SK-N-SH (cell line): ENCODE measurements around the gene FAM169A. TPM values are rescaled to one million over a fixed set of nuclear protein-coding genes. Genes with fewer than 3 reads are reported as not detected.

Source experiments
- CTCF ChIA-PET: fragments of 300-600, 350-600 bp; formaldehyde crosslinking; extraction: SDS; loops from one replicate; lab custom pipeline; 2021; lab: Yijun Ruan, JAX
- POLR2A ChIA-PET: fragments of 350-600 bp; sonication (Branson Sonifier 250); formaldehyde crosslinking; extraction: SDS; loops from one replicate; lab custom pipeline; 2020; ENCODE audit warnings: antibody characterized with exemption, inconsistent platforms; lab: Yijun Ruan, JAX
- DNase-seq: peaks from one replicate; pipeline ENCODE4 v3.0.0; 2012
- H2AFZ ChIP-seq: fragments of 200-600 bp; sonication (generic); 2 replicates; pipeline ENCODE4 v1.8.1; 2016; ENCODE audit warnings: antibody characterized with exemption, mild to moderate bottlenecking, low read depth
- H3F3A ChIP-seq: fragments of 200-600 bp; sonication (generic); replicated peaks from 2 replicates; pipeline ENCODE3; 2016; ENCODE audit warnings: antibody characterized with exemption, mild to moderate bottlenecking; ENCODE audit not compliant: insufficient read depth
- H3K27ac ChIP-seq, 2 experiments: fragments of 200-500 bp in 1 of 2; fragments of 200-600 bp in 1 of 2; sonication (Bioruptor generic) in 1 of 2; sonication (generic), shearing (Covaris generic) in 1 of 2; 2 replicates each; pipeline versions ENCODE4 v1.5.1 to v1.6.1; 2014 to 2016; ENCODE audit warnings: low read depth in 2 of 2, inconsistent platforms in 1 of 2, low read length in 1 of 2, mild to moderate bottlenecking in 1 of 2, mixed read lengths in 1 of 2
- H3K27me3 ChIP-seq: fragments of 200-600 bp; sonication (generic), shearing (Covaris generic); 2 replicates; pipeline ENCODE4 v1.6.1; 2016; ENCODE audit warnings: mixed run types; ENCODE audit not compliant: insufficient read depth
- H3K36me3 ChIP-seq, 2 experiments: fragments of 200-500 bp in 1 of 2; fragments of 200-600 bp in 1 of 2; sonication (Bioruptor generic) in 1 of 2; sonication (generic) in 1 of 2; replicated peaks in 1 of 2; 2 replicates each; pipeline versions ENCODE3 to v1.5.1; 2014 to 2016; ENCODE audit warnings: low read length in 1 of 2, mild to moderate bottlenecking in 1 of 2; ENCODE audit not compliant: insufficient read depth in 2 of 2, control insufficient read depth in 1 of 2
- H3K4me1 ChIP-seq, 2 experiments: fragments of 200-500 bp in 1 of 2; fragments of 200-600 bp in 1 of 2; sonication (Bioruptor generic) in 1 of 2; sonication (generic), shearing (Covaris generic) in 1 of 2; 2 replicates each; pipeline versions ENCODE4 v1.5.1 to v1.6.1; 2014 to 2016; ENCODE audit warnings: low read depth in 1 of 2, low read length in 1 of 2, mixed run types in 1 of 2; ENCODE audit not compliant: insufficient read depth in 2 of 2, control insufficient read depth in 1 of 2
- H3K4me2 ChIP-seq: fragments of 200-600 bp; sonication (generic), shearing (Covaris generic); 2 replicates; pipeline ENCODE4 v1.6.1; 2017; ENCODE audit warnings: mixed run types
- H3K4me3 ChIP-seq, 2 experiments: fragments of 200-500 bp in 1 of 2; fragments of 200-600 bp in 1 of 2; sonication (Bioruptor generic) in 1 of 2; sonication (generic), shearing (Covaris generic) in 1 of 2; 2 replicates each; pipeline versions ENCODE4 v1.5.1 to v1.8.1; 2014 to 2016; ENCODE audit warnings: low read depth in 2 of 2, inconsistent platforms in 1 of 2, low read length in 1 of 2, mild to moderate bottlenecking in 1 of 2, mixed read lengths in 1 of 2, moderate library complexity in 1 of 2
- H3K79me2 ChIP-seq: fragments of 200-600 bp; sonication (generic); 2 replicates; pipeline ENCODE4 v1.8.1; 2017; ENCODE audit warnings: mild to moderate bottlenecking; ENCODE audit not compliant: insufficient read depth
- H3K9ac ChIP-seq: fragments of 200-600 bp; sonication (generic); 2 replicates; pipeline ENCODE4 v1.6.1; 2017; ENCODE audit warnings: mixed run types
- H3K9me2 ChIP-seq: fragments of 200-600 bp; sonication (generic); 2 replicates; pipeline ENCODE4 v1.6.1; 2017; ENCODE audit warnings: mixed run types
- H3K9me3 ChIP-seq: fragments of 200-600 bp; sonication (generic); 2 replicates; pipeline ENCODE4 v1.6.1; 2017; ENCODE audit warnings: mixed run types, mild to moderate bottlenecking, moderate library complexity
- H4K20me1 ChIP-seq: fragments of 200-600 bp; sonication (generic); 2 replicates; pipeline ENCODE4 v1.6.1; 2017; ENCODE audit warnings: mild to moderate bottlenecking, mixed run types; ENCODE audit not compliant: insufficient read depth
- EP300 ChIP-seq, 2 experiments: IDR thresholded peaks; 2 replicates each; pipeline versions ENCODE4 v1.4.0 to v1.6.1; 2012; ENCODE audit warnings: borderline replicate concordance in 1 of 2, low read depth in 1 of 2, low read length in 1 of 2
- FOSL2 ChIP-seq: IDR thresholded peaks from 2 replicates; pipeline ENCODE4 v1.4.0; 2012; ENCODE audit warnings: low read depth, mild to moderate bottlenecking, moderate library complexity, borderline replicate concordance
- JUND ChIP-seq: IDR thresholded peaks from 2 replicates; pipeline ENCODE4 v1.4.0; 2012
- MAX ChIP-seq: IDR thresholded peaks from 2 replicates; pipeline ENCODE4 v1.4.0; 2012; ENCODE audit warnings: low read depth
- MXI1 ChIP-seq: IDR thresholded peaks from 2 replicates; pipeline ENCODE4 v1.6.1; 2012; ENCODE audit warnings: mild to moderate bottlenecking, low read depth, low read length, improper control_type of control experiment
- NFIC ChIP-seq: IDR thresholded peaks from 2 replicates; pipeline ENCODE4 v1.4.0; 2012; ENCODE audit warnings: borderline replicate concordance
- PBX3 ChIP-seq: IDR thresholded peaks from 2 replicates; pipeline ENCODE4; 2012
- POLR2AphosphoS5 ChIP-seq: IDR thresholded peaks from 2 replicates; pipeline ENCODE4 v1.6.1; 2012; ENCODE audit warnings: low read depth, low read length
- RFX5 ChIP-seq: IDR thresholded peaks from 2 replicates; pipeline ENCODE4 v1.6.1; 2012; ENCODE audit warnings: mild to moderate bottlenecking, improper control_type of control experiment, low read length
- SIN3A ChIP-seq: IDR thresholded peaks from 2 replicates; pipeline ENCODE4 v1.6.1; 2012; ENCODE audit warnings: low read depth, mild to moderate bottlenecking, low read length, moderate library complexity, borderline replicate concordance
- TCF12 ChIP-seq: IDR thresholded peaks from 2 replicates; pipeline ENCODE4 v1.4.0; 2012
- TEAD4 ChIP-seq: IDR thresholded peaks from 2 replicates; pipeline ENCODE4 v1.4.0; 2012; ENCODE audit warnings: mild to moderate bottlenecking, borderline replicate concordance; ENCODE audit not compliant: insufficient read depth
- USF2 ChIP-seq: fragments of 150-350 bp; IDR thresholded peaks from 2 replicates; pipeline ENCODE4 v1.6.1; 2017; ENCODE audit warnings: antibody characterized with exemption, low read length, low read depth, borderline replicate concordance
- WGBS: methylation state at CpG from one replicate; pipeline ENCODE4 v1.1.6; 2017; ENCODE audit warnings: low lambda C conversion rate; 5-methylcytosine and 5-hydroxymethylcytosine counted together
- polyA plus RNA-seq, 3 experiments: library from polyadenylated mRNA; depleted of rRNA; stranded (reverse); fragments of >200 nt; gene quantifications; 2 replicates each; pipeline ENCODE4 v1.2.3, GENCODE V29; 2012
- TF ChIP-seq, protein P1 (sequence below): fragments of 150-350 bp; IDR thresholded peaks from 2 replicates; pipeline ENCODE4 v1.6.1; 2016; ENCODE audit warnings: mild to moderate bottlenecking, low read depth, low read length
- TF ChIP-seq, protein P2 (sequence below): fragments of 200-600 bp; sonication (generic); IDR thresholded peaks from 2 replicates; pipeline ENCODE4 v1.6.1; 2017; ENCODE audit warnings: antibody characterized with exemption, mild to moderate bottlenecking, moderate library complexity
- TF ChIP-seq, protein P3 (sequence below): IDR thresholded peaks from 2 replicates; pipeline ENCODE4 v1.4.0; 2012; ENCODE audit warnings: low read depth, borderline replicate concordance

FAM169A gene
- polyA plus RNA-seq, 1 of the 3 experiments (the other 2 are of a cell fraction), result 2.6 TPM

GRCh38 chr5:74763504-74763903 is 102.7 kb downstream of the FAM169A start:
- Histone ChIP-seq H3K4me3 (no peak overlapping the region), H3K4me1 (peaks cover 17 to 30% of the 10 kb centered on the region in 2 experiments; a peak in 3 of 4 replicates), H3K27ac (peak overlapping the region in 1 of 2 experiments; percentile 65; a peak in 3 of 4 replicates), H2AFZ (no peak overlapping the region), H4K20me1 (no peaks in the 10 kb centered on the region), H3K4me2 (peak overlapping the region; percentile 95), H3K27me3 (no peaks in the 10 kb centered on the region), H3K36me3 (peaks cover 28 to 55% of the 10 kb centered on the region in 2 experiments), H3K9me3 (no peaks in the 10 kb centered on the region), H3F3A (peaks cover 27% of the 10 kb centered on the region), H3K9me2 (no peaks in the 10 kb centered on the region), H3K79me2 (peaks cover 68% of the 10 kb centered on the region), H3K9ac (0 out of 2 replicates have a peak overlapping the region, but pooled peaks have one; percentile 4)
- no peak for DNase-seq
- ChIA-PET POLR2A (no interaction called here), CTCF (interaction anchor here (0.6 to 1.4 kb wide), 3 partner anchors 14 to 91 kb away, joined by 3 read pairs; no protein-coding TSS in a partner anchor)
- TF ChIP-seq JUND (0 out of 2 replicates have a peak, but pooled peaks have one; percentile 27), RFX5 (no peak)

GRCh38 chr5:74762599-74762998 is 103.6 kb downstream of the FAM169A start:
- peak overlapping the region; percentile 55 to 65; a peak in 3 of 4 replicates for H3K27ac ChIP-seq
- H3K9ac ChIP-seq, result peak overlapping the region; percentile 4; the same call in 1 of the 2 replicates
- peaks cover 13 to 26% of the 10 kb centered on the region in 2 experiments; a peak in 3 of 4 replicates for H3K4me1 ChIP-seq
- DNase-seq, result no peak
- WGBS, result 17% methylated on average over 2 of the region's 2 CpGs
- no peaks in the 10 kb centered on the region for H3K27me3 ChIP-seq
- peaks cover 36 to 64% of the 10 kb centered on the region in 2 experiments for H3K36me3 ChIP-seq
- CTCF ChIA-PET, result interaction anchor here (0.7 to 1.4 kb wide), 2 partner anchors 13 to 77 kb away, joined by 3 read pairs; no protein-coding TSS in a partner anchor
- peaks cover 59% of the 10 kb centered on the region for H3K79me2 ChIP-seq
- H3K4me2 ChIP-seq, result peak overlapping the region; percentile 1; the same call in 1 of the 2 replicates
- no peaks in the 10 kb centered on the region for H3K9me2 ChIP-seq
- H3K4me3 ChIP-seq, result no peak overlapping the region
- no peaks in the 10 kb centered on the region for H4K20me1 ChIP-seq
- H2AFZ ChIP-seq, result no peak overlapping the region
- no peaks in the 10 kb centered on the region for H3K9me3 ChIP-seq
- POLR2A ChIA-PET, result no interaction called here
- H3F3A ChIP-seq, result peaks cover 27% of the 10 kb centered on the region
- TF ChIP-seq JUND (peak; percentile 97), TEAD4 (peak; percentile 86), EP300 (IDR thresholded peaks at IDR 0.05; ENCODE audit: borderline replicate concordance in 1 of 2, low read depth in 1 of 2, low read length in 1 of 2) (peak in 1 of 2 experiments; percentile 85; a peak in 1 of 4 replicates), NFIC (peak; percentile 53; the same call in 1 of the 2 replicates), FOSL2 (peak; percentile 99), MAX (no peak), TCF12 (peak; percentile 96), MXI1 (no peak), POLR2AphosphoS5 (peak; percentile 80; the same call in 1 of the 2 replicates), SIN3A (no peak), PBX3 (peak; percentile 57; the same call in 1 of the 2 replicates), RFX5 (no peak), USF2 (no peak)
- TF ChIP-seq, protein P1, sequence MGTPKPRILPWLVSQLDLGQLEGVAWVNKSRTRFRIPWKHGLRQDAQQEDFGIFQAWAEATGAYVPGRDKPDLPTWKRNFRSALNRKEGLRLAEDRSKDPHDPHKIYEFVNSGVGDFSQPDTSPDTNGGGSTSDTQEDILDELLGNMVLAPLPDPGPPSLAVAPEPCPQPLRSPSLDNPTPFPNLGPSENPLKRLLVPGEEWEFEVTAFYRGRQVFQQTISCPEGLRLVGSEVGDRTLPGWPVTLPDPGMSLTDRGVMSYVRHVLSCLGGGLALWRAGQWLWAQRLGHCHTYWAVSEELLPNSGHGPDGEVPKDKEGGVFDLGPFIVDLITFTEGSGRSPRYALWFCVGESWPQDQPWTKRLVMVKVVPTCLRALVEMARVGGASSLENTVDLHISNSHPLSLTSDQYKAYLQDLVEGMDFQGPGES, result no peak
- TF ChIP-seq, protein P2, sequence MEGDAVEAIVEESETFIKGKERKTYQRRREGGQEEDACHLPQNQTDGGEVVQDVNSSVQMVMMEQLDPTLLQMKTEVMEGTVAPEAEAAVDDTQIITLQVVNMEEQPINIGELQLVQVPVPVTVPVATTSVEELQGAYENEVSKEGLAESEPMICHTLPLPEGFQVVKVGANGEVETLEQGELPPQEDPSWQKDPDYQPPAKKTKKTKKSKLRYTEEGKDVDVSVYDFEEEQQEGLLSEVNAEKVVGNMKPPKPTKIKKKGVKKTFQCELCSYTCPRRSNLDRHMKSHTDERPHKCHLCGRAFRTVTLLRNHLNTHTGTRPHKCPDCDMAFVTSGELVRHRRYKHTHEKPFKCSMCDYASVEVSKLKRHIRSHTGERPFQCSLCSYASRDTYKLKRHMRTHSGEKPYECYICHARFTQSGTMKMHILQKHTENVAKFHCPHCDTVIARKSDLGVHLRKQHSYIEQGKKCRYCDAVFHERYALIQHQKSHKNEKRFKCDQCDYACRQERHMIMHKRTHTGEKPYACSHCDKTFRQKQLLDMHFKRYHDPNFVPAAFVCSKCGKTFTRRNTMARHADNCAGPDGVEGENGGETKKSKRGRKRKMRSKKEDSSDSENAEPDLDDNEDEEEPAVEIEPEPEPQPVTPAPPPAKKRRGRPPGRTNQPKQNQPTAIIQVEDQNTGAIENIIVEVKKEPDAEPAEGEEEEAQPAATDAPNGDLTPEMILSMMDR, result no peak
- TF ChIP-seq, protein P3, sequence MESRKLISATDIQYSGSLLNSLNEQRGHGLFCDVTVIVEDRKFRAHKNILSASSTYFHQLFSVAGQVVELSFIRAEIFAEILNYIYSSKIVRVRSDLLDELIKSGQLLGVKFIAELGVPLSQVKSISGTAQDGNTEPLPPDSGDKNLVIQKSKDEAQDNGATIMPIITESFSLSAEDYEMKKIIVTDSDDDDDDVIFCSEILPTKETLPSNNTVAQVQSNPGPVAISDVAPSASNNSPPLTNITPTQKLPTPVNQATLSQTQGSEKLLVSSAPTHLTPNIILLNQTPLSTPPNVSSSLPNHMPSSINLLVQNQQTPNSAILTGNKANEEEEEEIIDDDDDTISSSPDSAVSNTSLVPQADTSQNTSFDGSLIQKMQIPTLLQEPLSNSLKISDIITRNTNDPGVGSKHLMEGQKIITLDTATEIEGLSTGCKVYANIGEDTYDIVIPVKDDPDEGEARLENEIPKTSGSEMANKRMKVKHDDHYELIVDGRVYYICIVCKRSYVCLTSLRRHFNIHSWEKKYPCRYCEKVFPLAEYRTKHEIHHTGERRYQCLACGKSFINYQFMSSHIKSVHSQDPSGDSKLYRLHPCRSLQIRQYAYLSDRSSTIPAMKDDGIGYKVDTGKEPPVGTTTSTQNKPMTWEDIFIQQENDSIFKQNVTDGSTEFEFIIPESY, result peak; percentile 71; the same call in 1 of the 2 replicates
